ENCODE results near the gene LRRC49. TPM values are rescaled to one million over a fixed set of nuclear protein-coding genes. Genes with fewer than 3 reads are reported as not detected.
"Not testable (repeated sequence)": the region's sequence is repeated elsewhere in the genome, so short reads cannot be mapped to it uniquely, and the experiment has no call there.

LRRC49 gene
- total and polyA plus RNA-seq, 12 donors, result 4.4 to 14.9 (median 8.4) TPM

DNA sequence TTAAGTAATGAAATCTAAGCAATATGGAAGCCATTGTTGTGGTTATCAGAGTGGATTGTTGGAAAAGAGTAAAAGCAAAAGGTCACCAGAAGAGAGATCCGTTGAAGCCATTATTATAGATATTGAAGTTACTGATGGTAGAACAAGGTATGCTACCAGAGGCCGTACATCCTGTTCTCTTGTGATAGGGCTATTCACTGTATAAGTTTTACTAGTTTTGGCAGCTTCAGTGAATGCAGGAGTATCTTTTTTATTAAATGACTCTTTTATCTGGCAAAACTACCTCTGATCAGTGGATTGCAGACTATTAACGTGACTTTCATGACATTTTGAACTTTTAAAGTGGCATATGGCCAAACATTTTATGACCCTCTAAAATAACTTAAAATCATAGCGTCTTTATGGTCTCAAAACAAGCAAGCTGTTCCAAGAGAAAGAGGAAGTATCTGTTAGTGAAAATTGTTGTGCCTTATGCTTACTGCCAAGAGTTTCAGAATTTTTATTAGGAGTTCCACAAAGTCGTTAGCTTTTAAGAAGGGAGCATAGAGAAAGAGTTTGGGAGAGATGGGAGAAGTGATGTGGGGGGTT lies 102.9 kb downstream of the LRRC49 start:
- TF ChIP-seq POLR2A (IDR thresholded peaks at IDR 0.05), result no peak
- no peak for TF ChIP-seq CTCF (IDR thresholded peaks at IDR 0.05)
- H3K4me1 ChIP-seq (replicated peaks in 1 of 2), result no peaks in the 10 kb centered on the region
- no peak for DNase-seq
- H3K4me3 ChIP-seq, result no peak overlapping the region
- peaks cover 0 to 7% (median 0%) of the 10 kb centered on the region in 3 donors for H3K9me3 ChIP-seq (replicated peaks in 1 of 3)
- intact Hi-C loops (cut with DNase I), result no loop called here
- no peak overlapping the region for H3K27ac ChIP-seq
- H3K27me3 ChIP-seq, result no peaks in the 10 kb centered on the region
- H3K36me3 ChIP-seq (replicated peaks in 1 of 2), result no peaks in the 10 kb centered on the region
- 45 to 56% (median 50%) methylated on average over 5 of the region's 5 CpGs for WGBS, 4 donors

- Histone ChIP-seq H3K27me3 (no peaks in the 10 kb centered on the region), H3K4me1 (replicated peaks in 1 of 2) (no peaks in the 10 kb centered on the region), H3K9me3 (replicated peaks in 1 of 3) (peaks cover 0 to 7% (median 0%) of the 10 kb centered on the region in 3 donors), H3K27ac (no peak overlapping the region), H3K4me3 (no peak overlapping the region), H3K36me3 (replicated peaks in 1 of 2) (no peaks in the 10 kb centered on the region)
- no peak for TF ChIP-seq CTCF (IDR thresholded peaks at IDR 0.05)
- TF ChIP-seq POLR2A (IDR thresholded peaks at IDR 0.05), result no peak
- intact Hi-C loops (cut with DNase I), result no loop called here
- no peak for DNase-seq
Observed at GRCh38 chr15:70998319-70998718, 105.7 kb downstream of the LRRC49 start.

GRCh38 chr15:71002316-71002715 lies 109.7 kb downstream of the LRRC49 start:
- no peak for DNase-seq
- Histone ChIP-seq H3K27ac (no peak overlapping the region), H3K36me3 (replicated peaks in 1 of 2) (no peaks in the 10 kb centered on the region), H3K27me3 (no peaks in the 10 kb centered on the region), H3K4me1 (replicated peaks in 1 of 2) (no peaks in the 10 kb centered on the region), H3K4me3 (no peak overlapping the region), H3K9me3 (replicated peaks in 1 of 3) (peaks cover 0 to 7% (median 0%) of the 10 kb centered on the region in 3 donors)
- intact Hi-C loops (cut with DNase I), result loop anchor here in 1 of 2 donors (10.0 kb wide), 1 partner anchor 442 kb away; no protein-coding TSS in a partner anchor
- no peak for TF ChIP-seq POLR2A (IDR thresholded peaks at IDR 0.05)
- TF ChIP-seq CTCF (IDR thresholded peaks at IDR 0.05), result no peak
- 65 to 82% (median 80%) methylated on average over 1 of the region's 1 CpG for WGBS, 4 donors

- intact Hi-C loops (cut with DNase I), result loop anchor here in 1 of 2 donors (10.0 kb wide), 1 partner anchor 441 kb away; no protein-coding TSS in a partner anchor
- DNase-seq, result no peak
- H3K4me1 ChIP-seq (replicated peaks in 1 of 2), result no peaks in the 10 kb centered on the region
- TF ChIP-seq POLR2A (IDR thresholded peaks at IDR 0.05) (no peak), CTCF (IDR thresholded peaks at IDR 0.05) (no peak)
- H3K27me3 ChIP-seq, result no peaks in the 10 kb centered on the region
- peaks cover 0 to 2% (median 0%) of the 10 kb centered on the region in 3 donors for H3K9me3 ChIP-seq (replicated peaks in 1 of 3)
- H3K4me3 ChIP-seq, result no peak overlapping the region
- no peaks in the 10 kb centered on the region for H3K36me3 ChIP-seq (replicated peaks in 1 of 2)
- H3K27ac ChIP-seq, result no peak overlapping the region
Observed at GRCh38 chr15:71003319-71003718, 110.7 kb downstream of the LRRC49 start.

DNA sequence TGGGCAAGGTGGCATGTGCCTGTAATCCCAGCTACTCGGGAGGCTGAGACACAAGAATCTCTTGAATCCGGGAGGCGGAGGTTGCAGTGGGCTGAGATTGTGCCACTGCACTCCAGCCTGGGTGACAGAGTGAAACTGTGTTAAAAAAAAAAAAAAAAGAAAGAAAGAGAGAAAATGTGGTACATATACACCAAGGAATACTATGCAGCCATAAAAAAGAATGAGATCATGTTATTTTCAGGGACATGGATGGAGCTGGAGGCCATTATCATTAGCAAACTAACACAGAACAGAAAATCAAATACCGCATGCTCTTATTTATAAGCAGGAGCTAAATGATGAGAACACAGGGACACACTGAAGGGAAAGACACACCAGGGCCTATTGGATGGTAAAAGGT lies 111.9 kb downstream of the LRRC49 start:
- H3K9me3 ChIP-seq (replicated peaks in 1 of 3); H3K4me1 ChIP-seq (replicated peaks in 1 of 2); H3K27me3 ChIP-seq; DNase-seq; H3K27ac ChIP-seq; H3K4me3 ChIP-seq; H3K36me3 ChIP-seq (replicated peaks in 1 of 2): not testable (repeated sequence)
- intact Hi-C loops (cut with DNase I), result loop anchor here in 1 of 2 donors (10.0 kb wide), 1 partner anchor 440 kb away; no protein-coding TSS in a partner anchor
- WGBS, 4 donors, result 98 to 100% (median 99%) methylated on average over 4 of the region's 4 CpGs

Data from adrenal gland (tissue), 12 donors.